Osteocyte (in vitro differentiated cells): ENCODE results near the gene ASTN2. TPM values are rescaled to one million over a fixed set of nuclear protein-coding genes. Genes with fewer than 3 reads are reported as not detected.

Source experiments
- DNase-seq: peaks from one replicate; pipeline ENCODE4 v3.0.0; 2021; ENCODE audit warnings: mixed read lengths; ENCODE audit not compliant: unreplicated experiment; ENCODE audit errors: extremely low spot score
- H3K27ac Mint-ChIP-seq: one replicate; pipeline ENCODE4 v1.8.0; 2021; ENCODE audit warnings: mild to moderate bottlenecking, mixed read lengths; ENCODE audit not compliant: unreplicated experiment
- H3K27me3 Mint-ChIP-seq: one replicate; pipeline ENCODE4 v1.8.0; 2021; ENCODE audit warnings: mixed read lengths; ENCODE audit not compliant: unreplicated experiment
- H3K36me3 Mint-ChIP-seq: one replicate; pipeline ENCODE4 v1.8.0; 2021; ENCODE audit warnings: mixed read lengths; ENCODE audit not compliant: unreplicated experiment
- H3K4me1 Mint-ChIP-seq: one replicate; pipeline ENCODE4 v1.8.0; 2021; ENCODE audit warnings: mixed read lengths; ENCODE audit not compliant: unreplicated experiment
- H3K4me3 Mint-ChIP-seq: one replicate; pipeline ENCODE4 v1.8.0; 2021; ENCODE audit warnings: mild to moderate bottlenecking, moderate library complexity, mixed read lengths; ENCODE audit not compliant: unreplicated experiment
- H3K9me3 Mint-ChIP-seq: one replicate; pipeline ENCODE4 v1.8.0; 2021; ENCODE audit warnings: mixed read lengths; ENCODE audit not compliant: unreplicated experiment
- total RNA-seq: library from RNA; stranded (reverse); gene quantifications from 2 replicates; pipeline ENCODE4 v1.2.1, GENCODE V29; 2021
- TF ChIP-seq, protein P1 (sequence below): fragments of 200-600 bp; sonication (generic); IDR thresholded peaks from 2 replicates; pipeline ENCODE4 v1.5.0; 2021; ENCODE audit warnings: antibody characterized with exemption, mild to moderate bottlenecking, moderate library complexity

ASTN2 gene
- total RNA-seq, 1 donor from 2014 or later: 2.3 TPM

DNA sequence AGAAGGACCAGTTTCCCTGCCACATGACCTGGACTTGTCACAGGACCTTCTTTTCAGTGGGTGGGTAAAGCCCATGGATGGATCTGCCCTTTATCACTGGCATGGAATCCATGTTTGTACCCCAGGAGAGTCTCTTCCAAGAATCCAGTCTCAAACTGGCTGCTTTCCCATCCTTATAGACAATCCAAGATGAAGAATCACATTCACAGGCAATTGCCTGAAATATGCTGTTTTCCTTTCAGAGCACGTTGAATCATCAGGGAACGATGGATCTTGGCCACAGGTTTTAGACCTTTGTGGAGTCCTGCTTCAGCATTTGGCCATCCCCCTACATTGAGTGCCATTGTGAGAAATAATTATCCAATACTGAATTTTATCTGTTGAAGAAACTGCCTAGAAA lies 319.8 kb downstream of the ASTN2 start:
- no peak overlapping the region for H3K4me3 Mint-ChIP-seq
- H3K27me3 Mint-ChIP-seq: no peaks in the 10 kb centered on the region
- no peaks in the 10 kb centered on the region for H3K36me3 Mint-ChIP-seq
- no peak overlapping the region for H3K27ac Mint-ChIP-seq
- peaks cover 9% of the 10 kb centered on the region for H3K4me1 Mint-ChIP-seq
- no peak for DNase-seq
- TF ChIP-seq, protein P1, sequence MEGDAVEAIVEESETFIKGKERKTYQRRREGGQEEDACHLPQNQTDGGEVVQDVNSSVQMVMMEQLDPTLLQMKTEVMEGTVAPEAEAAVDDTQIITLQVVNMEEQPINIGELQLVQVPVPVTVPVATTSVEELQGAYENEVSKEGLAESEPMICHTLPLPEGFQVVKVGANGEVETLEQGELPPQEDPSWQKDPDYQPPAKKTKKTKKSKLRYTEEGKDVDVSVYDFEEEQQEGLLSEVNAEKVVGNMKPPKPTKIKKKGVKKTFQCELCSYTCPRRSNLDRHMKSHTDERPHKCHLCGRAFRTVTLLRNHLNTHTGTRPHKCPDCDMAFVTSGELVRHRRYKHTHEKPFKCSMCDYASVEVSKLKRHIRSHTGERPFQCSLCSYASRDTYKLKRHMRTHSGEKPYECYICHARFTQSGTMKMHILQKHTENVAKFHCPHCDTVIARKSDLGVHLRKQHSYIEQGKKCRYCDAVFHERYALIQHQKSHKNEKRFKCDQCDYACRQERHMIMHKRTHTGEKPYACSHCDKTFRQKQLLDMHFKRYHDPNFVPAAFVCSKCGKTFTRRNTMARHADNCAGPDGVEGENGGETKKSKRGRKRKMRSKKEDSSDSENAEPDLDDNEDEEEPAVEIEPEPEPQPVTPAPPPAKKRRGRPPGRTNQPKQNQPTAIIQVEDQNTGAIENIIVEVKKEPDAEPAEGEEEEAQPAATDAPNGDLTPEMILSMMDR: no peak
- H3K9me3 Mint-ChIP-seq: no peaks in the 10 kb centered on the region

DNA sequence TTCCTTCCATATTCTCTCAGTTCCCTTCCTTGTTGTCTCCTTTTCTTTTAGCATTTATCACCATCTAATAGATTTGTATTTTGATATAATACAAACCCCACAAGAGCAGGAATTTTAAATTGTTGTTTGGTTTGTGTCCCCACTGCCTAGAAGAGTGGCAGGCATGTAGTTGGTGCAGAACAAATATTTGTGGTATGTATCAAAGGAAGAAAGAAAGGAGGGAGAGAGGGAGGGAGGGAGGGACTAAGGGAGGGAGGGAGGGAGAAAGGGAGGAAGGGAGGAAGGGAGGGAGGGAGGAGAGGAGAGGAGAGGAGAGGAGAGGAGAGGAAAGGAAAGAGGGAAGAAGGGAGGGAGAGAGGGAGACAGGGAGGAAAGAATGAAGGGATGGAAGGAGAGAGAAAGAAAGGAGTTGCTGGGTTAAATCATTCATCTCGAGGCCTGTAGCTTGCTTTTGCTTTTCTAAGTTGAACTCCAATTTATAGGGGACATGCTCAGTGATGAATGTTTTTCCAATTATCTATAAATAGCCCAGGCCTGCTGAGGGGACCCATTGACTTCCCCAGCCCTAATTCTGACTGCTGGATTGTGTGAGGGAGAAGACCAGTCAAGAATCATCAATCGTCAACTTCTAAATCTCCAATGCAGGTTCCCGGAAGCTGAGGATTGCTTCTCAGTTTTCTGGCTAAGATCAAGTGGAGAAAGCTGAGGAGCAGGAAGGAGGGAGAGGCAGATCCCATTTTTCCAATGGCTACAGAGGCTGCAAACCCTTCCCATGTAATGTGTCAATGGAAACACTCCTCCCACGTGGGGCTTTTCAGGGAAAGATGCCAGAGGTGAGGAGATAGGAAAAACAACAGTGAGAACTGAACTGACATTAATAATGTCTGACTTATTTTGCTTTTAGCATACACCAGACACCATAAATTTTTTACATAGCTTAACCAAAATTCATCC lies 320.7 kb downstream of the ASTN2 start:
- TF ChIP-seq, protein P1: no peak
- Mint-ChIP-seq H3K9me3 (no peaks in the 10 kb centered on the region), H3K4me3 (no peak overlapping the region), H3K27me3 (no peaks in the 10 kb centered on the region), H3K27ac (peak overlapping the region; percentile 32), H3K4me1 (peaks cover 9% of the 10 kb centered on the region), H3K36me3 (no peaks in the 10 kb centered on the region)
- no peak for DNase-seq

DNA sequence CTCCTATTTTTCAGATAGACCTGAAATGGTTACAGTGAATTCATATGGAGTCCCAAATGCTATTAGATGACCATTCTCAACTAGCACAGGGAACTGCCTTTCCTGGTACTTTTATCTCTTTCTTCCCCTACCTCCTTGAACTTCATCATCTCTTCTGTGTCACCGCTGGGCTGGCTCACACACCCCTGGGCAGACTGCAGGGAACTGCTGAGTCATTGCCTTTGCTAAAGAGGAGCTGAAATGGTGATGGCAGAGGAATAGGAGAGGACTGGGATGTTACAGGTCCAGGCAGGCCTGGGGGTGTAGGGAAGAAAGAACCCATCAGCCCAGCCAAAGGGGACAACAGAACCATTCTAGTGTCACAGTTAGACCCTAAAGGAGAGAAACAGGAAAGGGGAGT lies 322.3 kb downstream of the ASTN2 start:
- H3K9me3 Mint-ChIP-seq: no peaks in the 10 kb centered on the region
- H3K4me1 Mint-ChIP-seq: peaks cover 9% of the 10 kb centered on the region
- H3K36me3 Mint-ChIP-seq: no peaks in the 10 kb centered on the region
- H3K4me3 Mint-ChIP-seq: no peak overlapping the region
- TF ChIP-seq, protein P1: no peak
- DNase-seq: no peak
- peak overlapping the region; percentile 19 for H3K27ac Mint-ChIP-seq
- H3K27me3 Mint-ChIP-seq: no peaks in the 10 kb centered on the region

DNA sequence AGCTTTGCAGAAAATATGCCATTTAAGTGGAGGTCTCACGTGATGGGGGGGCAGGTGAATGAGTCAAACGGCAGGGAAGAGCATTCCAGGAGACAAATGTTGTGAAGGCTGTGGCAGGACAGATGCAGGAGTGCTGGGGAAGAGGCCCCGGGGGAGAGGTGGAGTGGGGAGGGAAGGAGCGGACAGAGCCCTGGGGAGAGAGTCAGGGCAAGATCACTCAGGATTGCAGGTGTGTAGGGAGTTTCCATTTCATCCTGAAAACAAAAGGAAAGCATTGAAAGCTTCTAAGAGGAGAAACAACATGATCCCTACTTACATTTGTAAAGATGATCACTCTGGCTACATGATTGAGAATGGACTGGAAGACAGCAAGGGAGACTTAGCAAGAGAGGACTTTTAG lies 323.3 kb downstream of the ASTN2 start:
- H3K27me3 Mint-ChIP-seq: no peaks in the 10 kb centered on the region
- H3K4me1 Mint-ChIP-seq: peaks cover 9% of the 10 kb centered on the region
- no peak for DNase-seq
- H3K4me3 Mint-ChIP-seq: no peak overlapping the region
- H3K27ac Mint-ChIP-seq: no peak overlapping the region
- H3K36me3 Mint-ChIP-seq: no peaks in the 10 kb centered on the region
- H3K9me3 Mint-ChIP-seq: no peaks in the 10 kb centered on the region
- TF ChIP-seq, protein P1: no peak

DNA sequence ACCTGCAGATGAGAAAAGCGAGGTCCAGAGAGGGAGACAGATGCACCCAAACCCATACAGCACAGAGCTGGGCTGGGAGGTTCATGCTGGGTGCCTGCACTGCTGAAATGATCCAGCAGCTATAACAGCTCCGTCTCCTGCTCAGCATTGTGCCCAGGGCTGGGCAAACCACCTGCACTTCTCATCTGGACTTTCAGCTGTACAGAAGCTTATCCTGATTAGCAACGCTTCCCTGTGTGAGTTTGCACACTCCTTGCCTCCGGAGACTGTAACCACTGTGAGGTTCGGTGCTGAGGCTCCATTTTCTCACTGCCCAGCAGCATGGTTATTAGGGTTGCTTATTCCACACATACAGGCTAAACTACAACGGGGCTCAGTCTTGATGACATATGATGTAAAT lies 326.1 kb downstream of the ASTN2 start:
- TF ChIP-seq, protein P1: no peak
- no peaks in the 10 kb centered on the region for H3K36me3 Mint-ChIP-seq
- peaks cover 9% of the 10 kb centered on the region for H3K4me1 Mint-ChIP-seq
- no peaks in the 10 kb centered on the region for H3K27me3 Mint-ChIP-seq
- no peak for DNase-seq
- no peaks in the 10 kb centered on the region for H3K9me3 Mint-ChIP-seq
- no peak overlapping the region for H3K4me3 Mint-ChIP-seq
- no peak overlapping the region for H3K27ac Mint-ChIP-seq
